Stimulated activated CD4-positive, alpha-beta T cell treated with anti-CD3 and anti-CD28 coated beads, Interleukin-12 subunit alpha, Interleukin-12 subunit beta, amount 100 ng/mL, for 24 hours (primary cell): ENCODE data around the gene MUC5B.
A peak's percentile ranks its signal among the peaks of the same experiment; 100 is the strongest.

ENCODE experiments used
- DNase-seq, 2 experiments: peaks; one replicate each; pipeline ENCODE4 v3.0.0-alpha.2; 2020; ENCODE audit warnings: low read depth in 2 of 2

MUC5B gene

DNA sequence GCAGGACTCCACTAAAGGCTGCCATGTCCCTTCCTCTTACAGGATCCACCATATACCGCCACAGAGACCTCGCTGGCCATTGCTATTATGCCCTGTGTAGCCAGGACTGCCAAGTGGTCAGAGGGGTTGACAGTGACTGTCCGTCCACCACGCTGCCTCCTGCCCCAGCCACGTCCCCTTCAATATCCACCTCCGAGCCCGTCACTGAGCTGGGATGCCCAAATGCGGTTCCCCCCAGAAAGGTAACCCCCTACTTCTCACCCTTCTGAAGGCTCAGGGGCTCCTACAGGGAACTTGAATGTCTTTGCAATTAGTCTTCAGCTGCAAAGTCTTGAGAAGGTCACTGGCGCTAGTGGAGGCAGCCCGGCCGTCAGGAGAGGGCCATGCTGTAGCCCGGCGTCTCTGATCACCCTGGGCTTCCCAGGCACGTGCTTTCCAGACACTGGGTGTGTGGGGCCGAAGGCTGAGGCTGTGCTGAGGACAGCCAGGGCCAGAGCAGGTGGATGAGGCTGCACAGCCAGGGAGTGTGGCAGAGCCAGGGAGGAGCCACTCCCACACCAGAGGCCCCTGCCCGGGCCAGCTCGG, 30.0 kb upstream of the MUC5B start:
- DNase-seq = no peak

DNA sequence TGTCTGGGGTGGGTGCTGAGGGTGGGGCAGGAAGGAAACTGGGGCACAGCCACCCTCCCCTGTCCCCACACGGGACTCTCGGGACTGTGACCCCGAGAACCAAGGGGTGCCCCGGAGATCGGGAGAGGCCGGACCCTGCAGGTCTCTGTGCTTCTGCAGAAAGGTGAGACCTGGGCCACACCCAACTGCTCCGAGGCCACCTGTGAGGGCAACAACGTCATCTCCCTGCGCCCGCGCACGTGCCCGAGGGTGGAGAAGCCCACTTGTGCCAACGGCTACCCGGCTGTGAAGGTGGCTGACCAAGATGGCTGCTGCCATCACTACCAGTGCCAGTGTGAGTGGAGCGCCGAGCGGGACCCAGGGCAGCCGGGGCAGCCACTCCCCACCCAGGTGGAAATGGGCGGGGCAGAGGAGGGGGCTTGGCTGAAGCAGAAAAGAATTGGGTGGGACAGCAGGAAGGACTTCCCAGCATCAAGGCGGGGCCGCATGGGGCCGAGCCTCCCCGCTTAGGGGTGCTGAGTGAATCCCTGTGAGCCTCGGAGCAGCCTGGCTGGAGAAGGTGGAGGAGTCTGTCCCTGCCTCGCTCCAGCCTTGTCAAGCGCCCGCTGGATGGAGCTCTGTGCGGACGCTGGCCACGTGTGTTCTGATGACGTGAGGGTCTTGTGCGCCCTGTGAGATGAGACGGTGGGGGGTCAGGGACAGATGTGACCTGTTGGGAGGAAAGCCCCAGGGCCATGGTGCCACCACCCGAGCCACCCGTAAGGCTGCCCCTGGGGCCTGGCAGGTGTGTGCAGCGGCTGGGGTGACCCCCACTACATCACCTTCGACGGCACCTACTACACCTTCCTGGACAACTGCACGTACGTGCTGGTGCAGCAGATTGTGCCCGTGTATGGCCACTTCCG, 29.3 kb upstream of the MUC5B start:
- DNase-seq = no peak

DNA sequence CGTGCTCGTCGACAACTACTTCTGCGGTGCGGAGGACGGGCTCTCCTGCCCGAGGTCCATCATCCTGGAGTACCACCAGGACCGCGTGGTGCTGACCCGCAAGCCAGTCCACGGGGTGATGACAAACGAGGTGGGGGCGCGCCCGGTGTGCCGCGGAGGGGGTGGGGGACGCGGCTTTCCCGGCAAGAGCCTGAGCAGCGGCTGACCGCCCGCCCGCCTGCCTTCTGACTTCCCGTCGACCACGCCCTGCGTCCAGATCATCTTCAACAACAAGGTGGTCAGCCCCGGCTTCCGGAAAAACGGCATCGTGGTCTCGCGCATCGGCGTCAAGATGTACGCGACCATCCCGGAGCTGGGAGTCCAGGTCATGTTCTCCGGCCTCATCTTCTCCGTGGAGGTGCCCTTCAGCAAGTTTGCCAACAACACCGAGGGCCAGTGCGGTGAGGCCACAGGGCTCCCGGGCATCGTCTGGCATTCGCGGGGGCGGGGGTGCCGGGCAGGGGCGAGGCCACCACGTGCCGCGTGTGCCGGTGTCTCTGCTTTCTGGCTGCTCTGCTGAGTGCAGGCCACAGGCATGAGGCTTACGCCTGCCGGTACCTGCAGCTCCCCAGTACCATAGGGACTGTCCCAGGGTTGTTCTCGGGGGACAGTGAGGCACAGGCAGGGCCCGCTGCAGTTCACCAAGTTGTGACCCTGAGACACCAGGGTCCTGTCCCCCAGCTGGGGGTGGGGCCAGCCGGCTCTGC, 28.5 kb upstream of the MUC5B start:
- DNase-seq = no peak

DNA sequence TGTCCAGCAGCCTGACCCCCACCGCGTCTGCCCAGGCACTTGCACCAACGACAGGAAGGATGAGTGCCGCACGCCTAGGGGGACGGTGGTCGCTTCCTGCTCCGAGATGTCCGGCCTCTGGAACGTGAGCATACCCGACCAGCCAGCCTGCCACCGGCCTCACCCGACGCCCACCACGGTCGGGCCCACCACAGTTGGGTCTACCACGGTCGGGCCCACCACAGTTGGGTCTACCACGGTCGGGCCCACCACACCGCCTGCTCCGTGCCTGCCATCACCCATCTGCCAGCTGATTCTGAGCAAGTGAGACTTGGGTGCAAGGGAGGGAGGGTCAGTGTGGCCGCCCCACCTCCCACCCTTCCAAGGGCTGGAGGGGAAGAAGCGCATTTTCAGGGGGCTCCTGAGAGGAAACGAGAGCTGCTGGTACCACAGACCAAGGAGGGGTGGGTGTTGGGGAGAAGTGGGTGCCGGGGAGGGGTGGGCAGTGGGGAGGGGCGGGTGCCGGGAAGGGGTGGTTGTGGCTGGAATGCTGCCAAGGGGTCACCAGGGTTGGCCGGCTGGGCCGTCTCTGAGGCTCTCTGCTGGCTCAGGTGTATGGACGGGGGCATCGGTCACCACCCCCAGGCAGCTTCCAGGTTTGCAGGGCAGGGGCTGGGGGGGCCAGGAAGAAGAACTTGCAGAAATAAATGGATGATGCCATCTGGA, 27.7 kb upstream of the MUC5B start:
- DNase-seq = no peak

DNA sequence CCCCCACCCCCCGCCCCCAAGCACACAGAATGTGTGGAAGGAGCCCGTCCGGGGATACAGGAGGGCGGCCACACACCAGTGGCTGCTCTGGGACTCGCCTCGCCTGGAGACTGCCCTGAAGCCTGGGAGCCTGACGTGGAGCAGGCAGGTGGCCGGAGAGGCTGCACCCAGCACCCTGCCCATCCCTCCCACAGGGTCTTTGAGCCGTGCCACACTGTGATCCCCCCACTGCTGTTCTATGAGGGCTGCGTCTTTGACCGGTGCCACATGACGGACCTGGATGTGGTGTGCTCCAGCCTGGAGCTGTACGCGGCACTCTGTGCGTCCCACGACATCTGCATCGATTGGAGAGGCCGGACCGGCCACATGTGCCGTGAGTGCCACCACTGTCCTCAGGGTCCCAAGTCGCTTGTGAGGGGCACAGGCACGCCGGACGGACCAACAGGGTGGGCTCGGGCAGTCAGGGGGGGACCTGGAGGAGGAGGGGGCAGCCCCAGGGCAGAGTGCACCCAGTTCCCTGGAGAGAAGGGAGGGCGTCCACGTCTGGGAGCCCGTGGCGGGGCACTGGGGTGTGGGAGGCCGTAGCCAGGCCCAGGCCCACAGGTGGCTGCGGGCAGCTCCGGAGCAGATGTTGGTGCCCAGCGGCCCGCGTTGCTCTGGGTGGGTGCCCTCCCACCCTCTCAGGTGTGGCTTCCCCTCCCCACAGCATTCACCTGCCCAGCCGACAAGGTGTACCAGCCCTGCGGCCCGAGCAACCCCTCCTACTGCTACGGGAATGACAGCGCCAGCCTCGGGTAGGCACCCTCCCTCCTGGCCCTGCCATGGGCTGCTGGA, 27.0 kb upstream of the MUC5B start:
- DNase-seq = no peak

DNA sequence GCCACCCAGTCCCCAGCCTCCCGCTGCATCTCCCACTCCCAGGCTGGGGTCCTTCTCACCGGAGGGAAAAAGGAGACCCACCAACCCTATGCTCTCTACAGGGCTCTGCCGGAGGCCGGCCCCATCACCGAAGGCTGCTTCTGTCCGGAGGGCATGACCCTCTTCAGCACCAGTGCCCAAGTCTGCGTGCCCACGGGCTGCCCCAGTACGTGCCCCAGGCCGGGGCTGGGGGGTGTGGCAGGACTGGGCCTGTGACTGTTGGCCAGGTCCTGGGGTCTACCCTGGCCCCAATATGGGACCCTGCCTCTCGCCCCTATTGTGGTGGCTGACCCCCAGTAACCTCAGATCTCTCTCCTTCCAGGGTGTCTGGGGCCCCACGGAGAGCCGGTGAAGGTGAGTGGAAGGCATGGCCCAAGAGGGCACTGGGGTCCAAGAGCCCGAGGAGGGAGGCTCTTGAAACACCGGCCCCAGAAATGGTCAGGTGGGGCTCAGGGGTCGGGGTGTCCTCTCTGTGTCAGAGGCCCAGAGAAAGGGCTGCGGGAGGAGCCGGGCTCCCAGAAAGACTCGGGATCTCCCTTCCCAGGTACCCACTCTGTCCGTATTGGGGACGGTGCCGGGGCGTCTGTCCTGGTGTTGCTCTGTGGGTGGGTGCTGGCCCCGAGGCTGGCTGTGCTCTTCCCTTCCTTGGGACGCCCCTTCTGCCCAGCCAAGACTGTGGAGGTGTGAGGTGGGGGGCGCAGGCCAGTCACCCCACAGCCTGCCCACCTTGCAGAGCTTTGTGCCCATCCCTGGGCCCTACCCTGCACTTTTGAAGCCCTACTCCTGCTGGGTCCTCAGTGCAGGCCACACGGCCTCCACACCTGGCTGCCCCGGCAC, 26.1 kb upstream of the MUC5B start:
- DNase-seq = no peak

DNA sequence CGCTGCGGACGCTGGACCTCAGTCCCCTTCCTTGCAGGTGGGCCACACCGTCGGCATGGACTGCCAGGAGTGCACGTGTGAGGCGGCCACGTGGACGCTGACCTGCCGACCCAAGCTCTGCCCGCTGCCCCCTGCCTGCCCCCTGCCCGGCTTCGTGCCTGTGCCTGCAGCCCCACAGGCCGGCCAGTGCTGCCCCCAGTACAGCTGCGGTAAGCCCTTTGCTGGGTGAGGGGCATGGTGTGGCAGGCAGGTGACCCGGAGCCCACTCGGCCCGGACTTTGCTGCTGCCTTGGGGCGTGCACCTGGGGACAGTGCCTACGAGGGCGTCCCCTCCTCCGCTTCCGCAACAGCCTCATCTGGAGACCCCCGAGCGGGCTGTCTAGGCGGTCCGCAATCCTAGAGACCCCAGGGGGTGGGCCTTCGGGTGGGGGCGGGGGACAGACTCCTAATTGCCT, 25.4 kb upstream of the MUC5B start:
- DNase-seq = no peak

DNA sequence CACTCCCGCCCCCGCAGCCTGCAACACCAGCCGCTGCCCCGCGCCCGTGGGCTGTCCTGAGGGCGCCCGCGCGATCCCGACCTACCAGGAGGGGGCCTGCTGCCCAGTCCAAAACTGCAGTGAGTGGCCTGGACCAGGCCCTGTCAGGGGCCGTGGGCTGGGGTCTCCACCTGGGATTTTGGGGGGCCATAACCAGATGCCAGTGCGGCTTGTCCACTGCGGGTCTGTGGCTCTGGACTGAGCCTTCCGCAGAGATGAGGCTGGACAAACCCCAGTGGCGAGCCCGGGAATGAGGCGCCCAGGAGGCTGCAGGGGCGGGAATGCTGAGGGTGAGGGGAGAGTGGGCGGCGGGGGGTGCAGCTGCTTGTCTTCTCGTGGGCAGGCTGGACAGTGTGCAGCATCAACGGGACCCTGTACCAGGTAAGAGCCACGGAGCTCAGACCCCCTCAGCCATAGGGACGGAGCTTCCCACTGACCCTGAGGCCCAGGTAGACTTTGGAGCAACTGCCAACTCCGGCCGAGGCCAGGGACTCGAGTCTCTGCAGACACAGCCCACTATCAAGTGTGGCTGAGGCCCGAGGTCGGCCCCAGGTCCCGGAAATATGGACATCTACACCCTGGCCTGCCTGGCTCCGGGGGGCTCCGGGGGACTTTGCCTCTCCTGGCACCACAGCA, 24.8 kb upstream of the MUC5B start:
- no peak for DNase-seq

DNA sequence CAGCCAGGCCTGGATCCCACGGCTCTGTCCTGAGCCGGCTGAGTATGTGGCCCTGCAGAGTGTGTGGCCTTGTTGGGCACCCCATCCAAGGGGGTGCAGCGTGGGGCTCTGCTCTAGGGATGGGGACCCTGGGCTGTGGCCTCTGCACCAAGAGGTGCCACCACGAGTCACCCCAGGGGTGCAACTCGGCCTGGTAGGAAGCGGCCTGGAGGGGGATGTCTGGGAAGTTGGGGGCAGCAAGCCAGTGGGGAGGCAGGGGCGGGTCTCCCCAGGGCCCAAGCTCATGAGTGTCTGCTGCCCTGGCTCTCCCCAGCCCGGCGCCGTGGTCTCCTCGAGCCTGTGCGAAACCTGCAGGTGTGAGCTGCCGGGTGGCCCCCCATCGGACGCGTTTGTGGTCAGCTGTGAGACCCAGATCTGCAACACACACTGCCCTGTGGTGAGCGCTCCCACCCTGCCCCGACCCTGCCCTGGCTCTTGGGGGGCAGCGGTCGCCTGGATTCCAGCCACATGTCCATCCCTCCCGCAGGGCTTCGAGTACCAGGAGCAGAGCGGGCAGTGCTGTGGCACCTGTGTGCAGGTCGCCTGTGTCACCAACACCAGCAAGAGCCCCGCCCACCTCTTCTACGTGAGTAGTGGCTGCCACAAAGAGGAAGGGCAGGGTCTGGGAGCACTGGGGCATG, 24.2 kb upstream of the MUC5B start:
- no peak for DNase-seq

DNA sequence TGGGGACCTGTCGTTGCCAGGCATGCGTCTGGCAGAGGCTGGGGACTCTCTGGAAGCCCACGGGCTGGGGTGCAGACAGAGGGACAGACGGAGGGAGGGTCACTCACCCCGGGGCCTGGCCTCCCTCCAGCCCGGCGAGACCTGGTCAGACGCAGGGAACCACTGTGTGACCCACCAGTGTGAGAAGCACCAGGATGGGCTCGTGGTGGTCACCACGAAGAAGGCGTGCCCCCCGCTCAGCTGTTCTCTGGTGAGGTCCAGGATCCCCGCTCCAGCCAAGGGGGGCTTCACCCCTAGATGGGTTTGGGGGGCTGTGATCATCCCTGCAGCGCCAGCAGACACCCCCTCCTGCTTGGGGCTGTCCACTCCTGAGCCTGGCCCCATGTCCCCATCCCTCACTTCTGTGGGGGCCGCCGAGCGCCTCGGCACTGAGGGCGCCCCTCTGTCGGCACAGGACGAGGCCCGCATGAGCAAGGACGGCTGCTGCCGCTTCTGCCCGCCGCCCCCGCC, 23.6 kb upstream of the MUC5B start:
- DNase-seq = no peak

DNA sequence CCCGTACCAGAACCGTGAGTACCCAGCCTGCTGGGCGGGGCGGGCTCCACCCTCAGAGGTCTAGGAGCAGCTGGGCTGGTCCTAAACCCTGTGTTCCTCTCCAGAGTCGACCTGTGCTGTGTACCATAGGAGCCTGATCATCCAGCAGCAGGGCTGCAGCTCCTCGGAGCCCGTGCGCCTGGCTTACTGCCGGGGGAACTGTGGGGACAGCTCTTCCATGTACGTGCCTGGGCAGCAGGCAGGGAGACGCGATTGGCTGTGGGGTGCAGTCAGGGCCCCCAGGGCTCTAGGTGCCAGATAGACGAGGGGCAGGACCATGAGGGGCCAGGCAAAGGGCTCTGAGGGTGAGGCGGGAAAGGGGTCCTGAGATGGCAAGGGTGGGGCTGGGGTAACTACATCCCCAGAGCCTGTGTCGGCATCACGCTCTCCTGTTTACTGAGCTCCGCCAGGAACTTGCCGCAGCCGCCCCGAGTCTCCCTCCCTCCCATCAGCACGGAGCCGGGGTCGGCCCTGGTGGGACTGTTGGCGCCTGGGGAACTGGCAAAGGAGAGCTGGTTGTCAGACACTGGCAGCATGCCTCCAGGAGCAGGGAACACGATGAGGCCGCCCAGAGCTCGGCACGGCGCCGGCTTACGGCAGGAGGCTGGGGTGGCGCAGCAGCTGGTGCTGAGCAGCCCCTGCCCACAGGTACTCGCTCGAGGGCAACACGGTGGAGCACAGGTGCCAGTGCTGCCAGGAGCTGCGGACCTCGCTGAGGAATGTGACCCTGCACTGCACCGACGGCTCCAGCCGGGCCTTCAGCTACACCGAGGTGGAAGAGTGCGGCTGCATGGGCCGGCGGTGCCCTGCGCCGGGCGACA, 22.9 kb upstream of the MUC5B start:
- DNase-seq = no peak

DNA sequence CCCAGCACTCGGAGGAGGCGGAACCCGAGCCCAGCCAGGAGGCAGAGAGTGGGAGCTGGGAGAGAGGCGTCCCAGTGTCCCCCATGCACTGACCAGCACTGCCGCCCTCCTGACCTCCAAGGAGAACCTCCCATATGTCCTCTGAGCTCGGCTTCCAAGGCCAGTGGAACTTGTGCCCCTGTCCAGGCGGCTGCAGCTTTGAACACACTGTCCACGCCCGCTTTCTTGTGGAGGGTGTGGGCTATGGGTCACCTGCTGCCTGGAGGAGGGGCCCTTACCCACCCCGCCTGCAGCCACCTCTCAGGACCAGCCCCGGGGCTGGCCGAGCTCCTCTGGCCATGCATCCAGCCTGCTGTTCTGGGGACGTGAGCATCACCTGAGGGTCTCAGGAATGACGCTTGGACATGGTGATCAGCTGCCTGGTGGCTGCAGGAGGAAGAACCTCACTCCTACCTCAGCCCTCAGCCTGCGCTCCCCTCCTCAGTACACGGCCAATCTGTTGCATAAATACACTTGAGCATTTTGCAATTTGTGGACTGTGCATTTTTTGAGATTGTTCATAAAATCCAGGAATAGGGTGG, 22.2 kb upstream of the MUC5B start:
- DNase-seq = no peak

DNA sequence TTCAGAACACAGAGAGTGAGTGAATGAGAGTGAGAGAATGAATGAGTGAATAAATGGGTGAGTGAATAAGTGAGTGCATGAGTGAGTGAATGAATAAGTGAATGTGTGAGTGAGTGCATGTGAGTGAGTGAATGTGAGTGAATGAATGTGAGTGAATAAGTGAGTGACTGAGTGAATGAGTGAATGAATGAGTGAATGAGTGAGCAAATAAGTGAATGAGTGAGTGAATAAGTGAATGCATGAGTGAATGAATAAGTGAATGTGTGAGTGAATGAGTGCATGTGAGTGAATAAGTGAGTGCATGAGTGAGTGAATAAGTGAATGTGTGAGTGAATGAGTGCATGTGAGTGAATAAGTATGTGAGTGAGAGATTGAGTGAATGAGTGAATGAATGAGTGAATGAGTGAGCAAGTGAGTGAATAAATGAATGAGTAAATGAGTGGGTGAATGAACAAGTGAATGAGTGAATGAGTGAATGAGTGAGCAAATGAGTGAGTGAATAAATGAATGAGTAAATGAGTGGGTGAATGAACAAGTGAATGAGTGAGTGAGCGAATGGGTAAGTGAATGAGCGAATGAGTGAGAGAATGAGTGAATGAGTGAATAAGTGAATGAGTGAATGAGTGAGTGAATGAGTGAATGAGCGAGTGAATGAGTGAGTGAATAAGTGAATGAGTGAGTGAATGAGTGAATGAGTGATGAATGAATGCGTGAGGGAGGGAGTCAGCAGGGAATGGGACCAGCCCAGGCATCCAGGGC, 21.3 kb upstream of the MUC5B start:
- DNase-seq = no peak

DNA sequence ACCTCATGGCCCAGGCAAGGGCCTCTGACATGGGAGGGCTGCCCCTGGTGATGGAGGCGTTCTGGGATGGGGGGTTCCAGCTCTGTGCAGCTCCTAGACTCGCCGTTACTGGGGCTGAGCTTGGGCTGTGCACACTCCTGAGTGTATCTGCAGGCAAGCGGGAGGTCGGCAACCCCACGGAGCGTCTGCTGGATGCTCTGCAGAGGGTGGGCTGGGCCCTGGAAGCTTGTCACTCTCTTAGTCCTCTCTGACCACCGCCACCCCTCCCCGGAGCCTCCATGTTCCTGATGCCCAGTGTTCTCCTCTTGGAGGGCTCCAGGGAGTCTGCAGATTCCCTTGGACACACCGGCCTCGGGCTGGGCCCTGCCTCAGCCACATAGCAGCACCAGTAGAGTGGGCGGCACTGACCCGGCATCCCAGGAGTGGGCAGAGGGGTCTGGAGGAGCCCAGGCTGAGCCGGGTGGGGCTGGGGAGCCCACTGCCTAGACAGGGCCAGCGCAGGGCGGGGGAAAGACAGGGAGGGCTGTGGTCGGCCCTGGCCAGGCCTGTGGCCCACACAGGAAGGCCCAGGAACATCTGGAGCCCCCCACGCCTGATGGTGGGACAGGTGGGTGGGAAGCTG, 20.6 kb upstream of the MUC5B start:
- no peak for DNase-seq

DNA sequence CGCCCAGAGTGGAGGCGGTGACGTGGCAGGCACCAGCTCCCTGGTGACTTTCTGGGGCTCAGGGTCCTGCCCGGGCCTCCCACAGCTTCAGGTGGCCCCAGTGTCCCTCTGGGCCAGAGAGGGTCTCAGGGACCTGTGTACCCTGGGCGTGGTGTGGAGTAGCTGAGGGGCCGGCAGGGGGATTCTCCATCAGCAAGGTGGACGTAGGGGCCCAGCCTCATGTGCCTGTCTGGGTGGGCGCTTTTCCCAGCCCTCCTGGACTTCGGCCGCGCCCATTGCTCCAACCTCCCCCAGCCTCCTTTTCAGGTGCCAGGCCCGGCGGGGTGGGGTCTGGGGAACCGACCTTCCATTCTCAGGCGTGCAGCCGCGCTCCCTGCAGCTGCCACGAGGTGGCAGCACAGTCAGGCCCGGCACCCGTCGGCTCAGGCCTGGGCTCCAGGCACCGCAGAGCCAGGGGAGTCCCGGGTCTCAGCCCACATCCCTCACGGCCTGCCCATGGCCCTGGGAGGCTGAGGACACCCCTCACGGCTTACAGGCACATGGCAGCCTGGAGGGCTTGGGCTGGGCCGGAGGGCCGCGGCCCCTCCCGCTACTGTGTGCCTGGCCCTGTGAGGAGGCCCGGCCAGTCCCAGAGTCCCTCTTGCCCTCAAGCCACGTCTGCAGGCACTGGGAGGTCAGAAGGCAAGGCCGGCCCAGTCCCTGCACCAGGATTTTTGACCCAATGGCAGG, 19.9 kb upstream of the MUC5B start:
- peak; percentile 48 to 51 for DNase-seq
